Liver (tissue), 9 donors: ENCODE measurements around the gene PKD1. TPM values are rescaled to one million over a fixed set of nuclear protein-coding genes. Genes with fewer than 3 reads are reported as not detected.

Source experiments
- DNase-seq: peaks from one replicate; pipeline ENCODE4 v3.0.0-alpha.2; 2017; ENCODE audit warnings: low spot score
- H3K27ac ChIP-seq, 2 donors: one replicate each; pipeline ENCODE4 v1.7.0; 2013; ENCODE audit warnings: inconsistent platforms in 2 of 2, low read length in 2 of 2, control low read depth in 1 of 2, low read depth in 1 of 2, mild to moderate bottlenecking in 1 of 2
- H3K27me3 ChIP-seq, 4 donors: one replicate each; pipeline versions ENCODE4 v1.6.1 to v1.7.0; 2013; ENCODE audit warnings: low read length in 3 of 4, inconsistent platforms in 1 of 4, mild to moderate bottlenecking in 1 of 4, moderate library complexity in 1 of 4; ENCODE audit not compliant: control insufficient read depth in 4 of 4, insufficient read depth in 4 of 4
- H3K36me3 ChIP-seq, 4 donors: one replicate each; pipeline versions ENCODE4 v1.6.1 to v1.7.0; 2013; ENCODE audit warnings: low read length in 3 of 4, mild to moderate bottlenecking in 3 of 4, low read depth in 1 of 4, moderate library complexity in 1 of 4; ENCODE audit not compliant: control insufficient read depth in 4 of 4, insufficient read depth in 3 of 4
- H3K4me1 ChIP-seq, 4 donors: one replicate each; pipeline versions ENCODE4 v1.6.1 to v1.7.0; 2013; ENCODE audit warnings: low read length in 3 of 4, mild to moderate bottlenecking in 3 of 4, moderate library complexity in 1 of 4; ENCODE audit not compliant: control insufficient read depth in 4 of 4, insufficient read depth in 4 of 4
- H3K4me3 ChIP-seq, 3 donors: one replicate each; pipeline versions ENCODE4 v1.6.1 to v1.7.0; 2013; ENCODE audit warnings: low read length in 3 of 3, control low read depth in 1 of 3, low read depth in 1 of 3, mild to moderate bottlenecking in 1 of 3
- H3K9ac ChIP-seq, 2 donors: one replicate each; pipeline ENCODE4 v1.7.0; 2013; ENCODE audit warnings: low read length in 2 of 2, mild to moderate bottlenecking in 2 of 2, moderate library complexity in 2 of 2, control low read depth in 1 of 2, low read depth in 1 of 2
- H3K9me3 ChIP-seq, 4 donors: one replicate each; pipeline versions ENCODE4 v1.6.1 to v1.7.0; 2013; ENCODE audit warnings: low read length in 3 of 4; ENCODE audit not compliant: control insufficient read depth in 4 of 4
- CTCF ChIP-seq: fragments of 150-350 bp; IDR thresholded peaks from 2 replicates; pipeline ENCODE4 v1.5.1; 2017; ENCODE audit warnings: improper control_type of control experiment, low read depth, low read length; ENCODE audit not compliant: missing input control
- EGR1 ChIP-seq, 2 donors: IDR thresholded peaks; 2 replicates each; pipeline ENCODE4 v1.6.1; 2016 to 2018; ENCODE audit warnings: antibody characterized with exemption in 2 of 2, low read depth in 2 of 2
- FOXA1 ChIP-seq: IDR thresholded peaks from 2 replicates; pipeline ENCODE4 v1.6.1; 2016; ENCODE audit warnings: antibody characterized with exemption
- FOXA2 ChIP-seq: IDR thresholded peaks from 2 replicates; pipeline ENCODE4 v1.6.1; 2016; ENCODE audit warnings: antibody characterized with exemption
- GABPA ChIP-seq, 2 donors: IDR thresholded peaks in 1 of 2; conservative IDR thresholded peaks in 1 of 2; 2 replicates each; pipeline ENCODE4 v1.6.1; 2016; ENCODE audit warnings: antibody characterized with exemption in 2 of 2, mild to moderate bottlenecking in 1 of 2, moderate library complexity in 1 of 2
- HNF4A ChIP-seq, 2 donors: conservative IDR thresholded peaks; 2 replicates each; pipeline ENCODE4 v1.6.1; 2016; ENCODE audit warnings: antibody characterized with exemption in 2 of 2, mild to moderate bottlenecking in 2 of 2
- HNF4G ChIP-seq: IDR thresholded peaks from 2 replicates; pipeline ENCODE4 v1.6.1; 2016; ENCODE audit warnings: antibody characterized with exemption
- JUND ChIP-seq, 2 donors: IDR thresholded peaks; 2 replicates each; pipeline ENCODE4 v1.6.1; 2016; ENCODE audit warnings: antibody characterized with exemption in 2 of 2
- MAX ChIP-seq: IDR thresholded peaks from 2 replicates; pipeline ENCODE4 v1.6.1; 2016; ENCODE audit warnings: antibody characterized with exemption
- NR2F2 ChIP-seq: IDR thresholded peaks from 2 replicates; pipeline ENCODE4 v1.6.1; 2016; ENCODE audit warnings: antibody characterized with exemption
- RAD21 ChIP-seq, 2 donors: IDR thresholded peaks; 2 replicates each; pipeline ENCODE4 v1.6.1; 2016; ENCODE audit warnings: antibody characterized with exemption in 2 of 2, mild to moderate bottlenecking in 2 of 2
- RXRA ChIP-seq, 2 donors: IDR thresholded peaks; 2 replicates each; pipeline ENCODE4 v1.6.1; 2017 to 2018; ENCODE audit warnings: antibody characterized with exemption in 2 of 2, mild to moderate bottlenecking in 1 of 2
- SP1 ChIP-seq: IDR thresholded peaks from 2 replicates; pipeline ENCODE4 v1.6.1; 2018; ENCODE audit warnings: antibody characterized with exemption, mild to moderate bottlenecking
- TAF1 ChIP-seq: conservative IDR thresholded peaks from 2 replicates; pipeline ENCODE4 v1.6.1; 2016; ENCODE audit warnings: antibody characterized with exemption, mild to moderate bottlenecking
- YY1 ChIP-seq: IDR thresholded peaks from 2 replicates; pipeline ENCODE4 v1.6.1; 2016; ENCODE audit warnings: antibody characterized with exemption, mild to moderate bottlenecking
- ZBTB33 ChIP-seq: IDR thresholded peaks from 2 replicates; pipeline ENCODE4 v1.6.1; 2016; ENCODE audit warnings: antibody characterized with exemption
- WGBS: extraction: QIAGEN DNeasy Blood & Tissue Kit; methylation state at CpG from one replicate; pipeline ENCODE4 v1.1.7; 2013; 5-methylcytosine and 5-hydroxymethylcytosine counted together
- polyA plus RNA-seq, 2 donors: library from polyadenylated mRNA; stranded (reverse) in 1 of 2; unstranded in 1 of 2; fragments of 200-250 nt in 1 of 2; fragments of >200 nt in 1 of 2; fragmentation: Nextera tagmentation in 1 of 2; extraction: Ambion mirVana in 1 of 2; gene quantifications; one replicate each; pipeline versions ENCODE4 v1.2.1 to v1.2.3, GENCODE V29; 2013 to 2015
- total RNA-seq, 2 donors: library from RNA; depleted of rRNA; stranded (reverse); fragments of >200 nt; gene quantifications; one replicate each; pipeline ENCODE4 v1.2.3, GENCODE V29; 2014
- TF ChIP-seq, protein P1 (sequence below): IDR thresholded peaks from 2 replicates; pipeline ENCODE4 v1.6.1; 2016; ENCODE audit warnings: antibody characterized with exemption
- TF ChIP-seq, protein P2 (sequence below): IDR thresholded peaks from 2 replicates; pipeline ENCODE4 v1.6.1; 2016; ENCODE audit warnings: antibody characterized with exemption, mild to moderate bottlenecking
- donor health status: healthy.
- donor health status: healthy.
- donor health status: healthy.
- donor health status: healthy.
- donor health status: healthy.

The PKD1 gene
- total and polyA plus RNA-seq, 4 donors = 8.0 to 58.4 (median 25.6) TPM

- DNase-seq = no peak
- H3K9ac ChIP-seq = no peak overlapping the region
- TF ChIP-seq, protein P1, sequence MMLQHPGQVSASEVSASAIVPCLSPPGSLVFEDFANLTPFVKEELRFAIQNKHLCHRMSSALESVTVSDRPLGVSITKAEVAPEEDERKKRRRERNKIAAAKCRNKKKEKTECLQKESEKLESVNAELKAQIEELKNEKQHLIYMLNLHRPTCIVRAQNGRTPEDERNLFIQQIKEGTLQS = no peak
- no peak for TF ChIP-seq RAD21 (IDR thresholded peaks at IDR 0.05)
- no peak for TF ChIP-seq CTCF
- TF ChIP-seq MAX = no peak
- TF ChIP-seq NR2F2 = no peak
- no peak for TF ChIP-seq SP1
- no peak for TF ChIP-seq GABPA (IDR thresholded peaks at IDR 0.05 in 1 of 2, conservative IDR thresholded peaks at IDR 0.05 in 1 of 2)
- no peak for TF ChIP-seq ZBTB33
- TF ChIP-seq EGR1 (IDR thresholded peaks at IDR 0.05; ENCODE audit: low read depth in 2 of 2) = no peak
- no peak for TF ChIP-seq HNF4A (conservative IDR thresholded peaks at IDR 0.05)
- TF ChIP-seq, protein P2, sequence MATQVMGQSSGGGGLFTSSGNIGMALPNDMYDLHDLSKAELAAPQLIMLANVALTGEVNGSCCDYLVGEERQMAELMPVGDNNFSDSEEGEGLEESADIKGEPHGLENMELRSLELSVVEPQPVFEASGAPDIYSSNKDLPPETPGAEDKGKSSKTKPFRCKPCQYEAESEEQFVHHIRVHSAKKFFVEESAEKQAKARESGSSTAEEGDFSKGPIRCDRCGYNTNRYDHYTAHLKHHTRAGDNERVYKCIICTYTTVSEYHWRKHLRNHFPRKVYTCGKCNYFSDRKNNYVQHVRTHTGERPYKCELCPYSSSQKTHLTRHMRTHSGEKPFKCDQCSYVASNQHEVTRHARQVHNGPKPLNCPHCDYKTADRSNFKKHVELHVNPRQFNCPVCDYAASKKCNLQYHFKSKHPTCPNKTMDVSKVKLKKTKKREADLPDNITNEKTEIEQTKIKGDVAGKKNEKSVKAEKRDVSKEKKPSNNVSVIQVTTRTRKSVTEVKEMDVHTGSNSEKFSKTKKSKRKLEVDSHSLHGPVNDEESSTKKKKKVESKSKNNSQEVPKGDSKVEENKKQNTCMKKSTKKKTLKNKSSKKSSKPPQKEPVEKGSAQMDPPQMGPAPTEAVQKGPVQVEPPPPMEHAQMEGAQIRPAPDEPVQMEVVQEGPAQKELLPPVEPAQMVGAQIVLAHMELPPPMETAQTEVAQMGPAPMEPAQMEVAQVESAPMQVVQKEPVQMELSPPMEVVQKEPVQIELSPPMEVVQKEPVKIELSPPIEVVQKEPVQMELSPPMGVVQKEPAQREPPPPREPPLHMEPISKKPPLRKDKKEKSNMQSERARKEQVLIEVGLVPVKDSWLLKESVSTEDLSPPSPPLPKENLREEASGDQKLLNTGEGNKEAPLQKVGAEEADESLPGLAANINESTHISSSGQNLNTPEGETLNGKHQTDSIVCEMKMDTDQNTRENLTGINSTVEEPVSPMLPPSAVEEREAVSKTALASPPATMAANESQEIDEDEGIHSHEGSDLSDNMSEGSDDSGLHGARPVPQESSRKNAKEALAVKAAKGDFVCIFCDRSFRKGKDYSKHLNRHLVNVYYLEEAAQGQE = no peak
- TF ChIP-seq RXRA (IDR thresholded peaks at IDR 0.05) = no peak
- TF ChIP-seq HNF4G = no peak
- no peak for TF ChIP-seq TAF1
- no peak for TF ChIP-seq JUND (IDR thresholded peaks at IDR 0.05)
- no peak for TF ChIP-seq FOXA1
- TF ChIP-seq YY1 = no peak
- no peak for TF ChIP-seq FOXA2
- H3K4me3 ChIP-seq = no peak overlapping the region
- no peak overlapping the region for H3K27ac ChIP-seq
- no peaks in the 10 kb centered on the region for H3K27me3 ChIP-seq
- no peaks in the 10 kb centered on the region for H3K9me3 ChIP-seq
- peaks cover 17 to 67% (median 33%) of the 10 kb centered on the region in 4 donors for H3K36me3 ChIP-seq
- 96% methylated on average over 29 of the region's 29 CpGs for WGBS
- no peaks in the 10 kb centered on the region for H3K4me1 ChIP-seq
Observed at GRCh38 chr16:2172688-2173335, 37.1 kb upstream of the PKD1 start.
